ENCODE results near the gene MAPK8IP3. TPM values are rescaled to one million over a fixed set of nuclear protein-coding genes. Genes with fewer than 3 reads are reported as not detected.
A peak's percentile ranks its signal among the peaks of the same experiment; 100 is the strongest.

Gene MAPK8IP3
- total RNA-seq, 1 donor from 2014 or later = 63.0 TPM

DNA sequence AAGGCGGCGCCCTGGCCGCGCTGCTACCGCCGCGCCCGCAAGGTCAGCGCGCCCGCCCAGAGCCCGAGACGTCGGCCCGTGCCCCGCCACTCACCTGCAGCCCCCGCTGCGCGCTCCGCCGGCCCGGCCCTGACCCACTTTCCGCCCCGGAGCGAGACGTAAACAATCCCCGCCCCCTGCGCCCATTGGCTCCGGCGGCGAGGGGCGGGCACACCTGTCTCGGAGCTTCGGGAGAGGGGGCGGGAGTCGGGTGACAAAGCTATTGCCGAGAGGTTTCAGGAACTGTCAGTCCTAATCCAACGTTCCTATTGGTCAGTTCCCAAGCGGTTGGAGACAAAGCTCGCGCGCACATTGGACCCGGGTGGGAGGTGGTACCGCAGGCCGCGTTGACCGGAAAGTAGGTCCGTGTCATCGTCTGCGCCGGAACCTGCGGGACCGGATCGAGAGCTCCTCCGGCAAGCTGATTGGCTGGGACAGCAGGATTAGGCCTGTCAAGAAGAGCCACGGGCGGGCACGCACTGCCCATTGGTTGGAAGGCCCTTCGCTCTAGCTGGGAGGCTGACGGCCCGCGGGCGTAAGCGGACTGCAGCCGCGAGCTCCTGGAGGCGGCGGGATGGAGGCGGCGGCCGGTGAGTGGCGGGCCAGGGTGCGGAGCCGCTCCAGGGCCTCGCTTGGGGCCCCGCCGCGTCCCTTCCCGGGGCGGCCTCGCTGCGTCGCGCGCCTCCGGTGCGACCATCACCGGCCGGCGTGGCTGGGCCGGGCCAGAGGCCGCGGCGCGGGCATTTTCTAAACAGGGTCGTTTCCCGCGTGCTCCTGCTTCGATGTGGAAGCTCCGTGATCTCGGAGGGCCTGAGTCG is 76.6 kb downstream of the MAPK8IP3 start, which contains the start of the genes NUBP2 and SPSB3:
TSS of gene NUBP2 (plus strand) at position 553 of the 857 bp plus-strand sequence. CDS start at position 614, 61 bp downstream.
TSS of gene SPSB3 (minus strand) at position 164 of the 857 bp plus-strand sequence. CDS start 1,088 bp downstream, outside the sequence.
- H3K4me3 ChIP-seq = peak within 1 kb of the TSS; percentile 91
- peak; percentile 100 for DNase-seq
- H3K36me3 ChIP-seq = peaks cover 50% of the 10 kb centered on the region
- H3K4me1 ChIP-seq = peaks cover 41% of the 10 kb centered on the region
- H3K27ac ChIP-seq = peak within 1 kb of the TSS; percentile 90
- TF ChIP-seq, protein P1, sequence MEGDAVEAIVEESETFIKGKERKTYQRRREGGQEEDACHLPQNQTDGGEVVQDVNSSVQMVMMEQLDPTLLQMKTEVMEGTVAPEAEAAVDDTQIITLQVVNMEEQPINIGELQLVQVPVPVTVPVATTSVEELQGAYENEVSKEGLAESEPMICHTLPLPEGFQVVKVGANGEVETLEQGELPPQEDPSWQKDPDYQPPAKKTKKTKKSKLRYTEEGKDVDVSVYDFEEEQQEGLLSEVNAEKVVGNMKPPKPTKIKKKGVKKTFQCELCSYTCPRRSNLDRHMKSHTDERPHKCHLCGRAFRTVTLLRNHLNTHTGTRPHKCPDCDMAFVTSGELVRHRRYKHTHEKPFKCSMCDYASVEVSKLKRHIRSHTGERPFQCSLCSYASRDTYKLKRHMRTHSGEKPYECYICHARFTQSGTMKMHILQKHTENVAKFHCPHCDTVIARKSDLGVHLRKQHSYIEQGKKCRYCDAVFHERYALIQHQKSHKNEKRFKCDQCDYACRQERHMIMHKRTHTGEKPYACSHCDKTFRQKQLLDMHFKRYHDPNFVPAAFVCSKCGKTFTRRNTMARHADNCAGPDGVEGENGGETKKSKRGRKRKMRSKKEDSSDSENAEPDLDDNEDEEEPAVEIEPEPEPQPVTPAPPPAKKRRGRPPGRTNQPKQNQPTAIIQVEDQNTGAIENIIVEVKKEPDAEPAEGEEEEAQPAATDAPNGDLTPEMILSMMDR (IDR thresholded peaks at IDR 0.05) = no peak
- peak; percentile 96 for ATAC-seq
- H3K9me3 ChIP-seq = no peaks in the 10 kb centered on the region
- H3K27me3 ChIP-seq (ENCODE audit: low read depth) = no peaks in the 10 kb centered on the region
- intact Hi-C loops (cut with DNase I) = no loop called here

DNA sequence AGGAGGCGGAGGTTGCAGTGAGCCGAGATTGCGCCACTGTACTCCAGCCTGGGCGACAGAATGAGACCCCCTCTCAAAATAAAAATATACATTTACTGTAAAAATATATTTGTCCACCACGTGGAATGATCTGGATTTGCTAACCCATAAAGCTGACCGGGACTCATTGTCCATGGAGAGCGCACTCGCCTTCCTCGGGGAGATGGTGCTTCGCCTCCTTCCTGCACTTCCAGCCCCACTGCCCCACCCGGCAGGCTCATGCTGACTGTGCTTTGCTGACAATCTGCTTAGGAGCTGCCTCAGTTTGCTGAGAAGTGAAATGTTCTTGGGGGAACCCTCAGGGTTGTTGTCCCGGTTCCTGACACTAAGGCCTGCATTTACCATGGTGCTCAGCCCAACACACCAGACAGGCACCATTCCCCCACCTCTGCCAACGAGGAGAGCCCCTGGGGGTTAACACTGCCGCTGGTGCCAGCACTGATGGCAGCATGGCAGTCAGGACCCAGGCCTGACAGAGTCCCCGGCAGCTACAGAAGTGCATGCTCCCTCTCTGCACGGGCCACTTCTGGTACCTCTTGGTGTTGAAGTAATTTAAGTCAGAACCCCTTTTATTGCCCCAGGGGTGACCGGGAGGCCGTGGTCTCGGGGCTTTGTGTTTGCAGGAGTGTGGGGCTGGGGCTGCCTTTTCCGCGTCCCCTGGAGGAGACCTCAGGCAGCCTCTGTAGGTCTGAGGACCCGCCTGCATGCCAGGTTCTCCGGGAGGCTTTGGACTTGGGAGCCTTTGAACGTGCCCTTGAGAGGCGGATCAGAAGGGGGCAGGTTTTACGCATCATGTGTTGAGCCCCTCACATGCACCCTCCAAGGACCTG is 79.2 kb downstream of the MAPK8IP3 start:
- no peak for ATAC-seq
- H3K36me3 ChIP-seq = peaks cover 55% of the 10 kb centered on the region
- H3K27me3 ChIP-seq (ENCODE audit: low read depth) = no peaks in the 10 kb centered on the region
- TF ChIP-seq, protein P1 (IDR thresholded peaks at IDR 0.05) = no peak
- H3K4me3 ChIP-seq = no peak overlapping the region
- no peaks in the 10 kb centered on the region for H3K9me3 ChIP-seq
- no peak overlapping the region for H3K27ac ChIP-seq
- peaks cover 38% of the 10 kb centered on the region for H3K4me1 ChIP-seq
- intact Hi-C loops (cut with DNase I) = no loop called here
- DNase-seq = no peak

DNA sequence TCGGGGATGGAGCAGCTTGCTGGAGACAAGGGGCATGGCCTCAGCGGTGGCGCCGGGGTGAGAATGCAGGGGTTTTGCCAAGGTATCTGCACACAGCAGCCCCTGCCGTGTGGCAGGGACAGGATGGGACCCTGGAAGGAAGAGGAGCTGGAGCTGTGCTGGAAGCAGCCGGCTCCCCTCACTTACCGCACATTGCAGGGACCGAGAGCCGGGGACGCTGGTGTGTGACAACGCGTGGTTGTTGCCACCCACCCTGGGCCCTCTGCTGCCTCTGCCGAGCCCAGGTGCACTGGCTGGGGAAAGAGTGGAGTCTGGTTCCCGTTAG is 79.8 kb downstream of the MAPK8IP3 start:
- Histone ChIP-seq H3K4me3 (no peak overlapping the region), H3K4me1 (peaks cover 32% of the 10 kb centered on the region), H3K27ac (no peak overlapping the region), H3K36me3 (peaks cover 49% of the 10 kb centered on the region), H3K27me3 (ENCODE audit: low read depth) (no peaks in the 10 kb centered on the region), H3K9me3 (no peaks in the 10 kb centered on the region)
- intact Hi-C loops (cut with DNase I) = no loop called here
- TF ChIP-seq, protein P1 (IDR thresholded peaks at IDR 0.05) = no peak
- no peak for DNase-seq
- no peak for ATAC-seq

DNA sequence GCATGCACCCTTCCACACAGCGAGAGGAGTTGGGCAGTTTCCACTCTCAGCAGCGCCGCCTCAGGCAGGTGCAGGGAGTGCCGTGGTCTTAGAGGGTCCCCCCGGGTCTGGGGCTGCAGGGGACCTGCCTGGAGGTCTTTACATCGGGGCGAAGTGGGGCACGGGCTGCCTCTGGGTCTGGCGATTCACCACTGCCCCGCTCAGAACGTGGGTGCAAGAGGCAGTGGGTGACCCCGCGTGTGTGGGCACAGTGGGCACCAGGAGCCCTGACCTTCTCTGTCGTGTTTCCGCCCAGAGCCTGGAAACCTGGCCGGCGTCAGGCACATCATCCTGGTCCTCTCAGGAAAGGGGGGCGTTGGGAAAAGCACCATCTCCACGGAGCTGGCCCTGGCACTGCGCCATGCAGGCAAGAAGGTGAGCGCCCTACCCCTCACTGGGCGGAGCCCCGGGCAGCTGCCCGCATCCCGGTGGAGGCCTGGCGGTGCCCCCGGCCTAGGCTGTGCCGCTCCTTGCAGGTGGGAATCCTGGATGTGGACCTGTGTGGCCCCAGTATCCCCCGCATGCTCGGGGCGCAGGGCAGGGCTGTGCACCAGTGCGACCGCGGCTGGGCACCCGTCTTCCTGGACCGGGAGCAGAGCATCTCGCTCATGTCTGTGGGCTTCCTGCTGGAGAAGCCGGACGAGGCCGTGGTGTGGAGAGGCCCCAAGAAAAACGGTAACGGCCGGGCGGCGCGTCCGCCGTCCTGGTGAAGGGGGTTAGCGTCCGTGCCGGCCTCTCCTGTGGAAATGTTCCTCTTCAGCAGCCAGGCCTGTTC is 80.5 kb downstream of the MAPK8IP3 start:
- no peaks in the 10 kb centered on the region for H3K9me3 ChIP-seq
- DNase-seq = no peak
- H3K27ac ChIP-seq = no peak overlapping the region
- no peak overlapping the region for H3K4me3 ChIP-seq
- no peak for ATAC-seq
- TF ChIP-seq, protein P1 (IDR thresholded peaks at IDR 0.05) = no peak
- H3K4me1 ChIP-seq = peaks cover 25% of the 10 kb centered on the region
- peaks cover 45% of the 10 kb centered on the region for H3K36me3 ChIP-seq
- intact Hi-C loops (cut with DNase I) = no loop called here
- no peaks in the 10 kb centered on the region for H3K27me3 ChIP-seq (ENCODE audit: low read depth)

DNA sequence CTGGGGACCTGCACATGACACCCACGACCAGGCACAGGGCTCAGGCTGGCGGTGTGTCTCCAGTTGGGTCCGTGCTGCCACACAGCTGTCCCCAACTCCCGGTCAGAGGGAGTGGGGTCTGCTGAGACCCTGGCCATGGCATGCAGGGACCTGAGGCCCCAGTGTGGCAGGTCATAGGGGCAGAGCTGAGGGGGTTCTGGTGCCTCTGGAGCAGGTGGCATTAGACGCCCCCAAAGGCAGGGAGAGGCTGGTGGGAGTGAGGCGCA is 81.0 kb downstream of the MAPK8IP3 start:
- intact Hi-C loops (cut with DNase I) = no loop called here
- H3K4me3 ChIP-seq = no peak overlapping the region
- peaks cover 23% of the 10 kb centered on the region for H3K4me1 ChIP-seq
- peaks cover 45% of the 10 kb centered on the region for H3K36me3 ChIP-seq
- TF ChIP-seq, protein P1 (IDR thresholded peaks at IDR 0.05) = no peak
- no peaks in the 10 kb centered on the region for H3K9me3 ChIP-seq
- H3K27ac ChIP-seq = no peak overlapping the region
- H3K27me3 ChIP-seq (ENCODE audit: low read depth) = no peaks in the 10 kb centered on the region
- DNase-seq (no peak), ATAC-seq (no peak)

Data from lower lobe of right lung (tissue), 2 donors.